ENCODE data around the gene TRIM26. TPM values are rescaled to one million over a fixed set of nuclear protein-coding genes. Genes with fewer than 3 reads are reported as not detected.

TRIM26 gene
- total and polyA plus RNA-seq, 8 donors, result 12.1 to 25.8 (median 21.7) TPM

DNA sequence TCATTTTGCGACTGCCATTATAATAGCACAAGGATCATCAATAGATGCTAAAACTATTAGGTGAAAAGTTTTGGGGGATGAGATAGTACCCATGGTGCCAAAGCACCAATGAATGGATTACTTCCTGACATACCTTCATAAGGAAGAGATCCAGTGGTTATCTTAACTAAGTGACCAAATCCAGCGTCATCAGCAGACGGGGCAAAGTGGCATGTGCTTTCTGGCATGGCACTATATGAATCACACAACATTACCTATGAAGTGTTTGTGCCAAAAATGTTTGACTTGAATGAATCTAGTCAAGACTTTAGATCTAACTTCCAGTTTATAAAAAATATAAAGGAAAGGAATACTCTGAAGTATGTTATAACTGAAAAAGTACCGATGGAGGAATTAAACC lies 10.8 kb downstream of the TRIM26 start:
- TF ChIP-seq, protein P1, sequence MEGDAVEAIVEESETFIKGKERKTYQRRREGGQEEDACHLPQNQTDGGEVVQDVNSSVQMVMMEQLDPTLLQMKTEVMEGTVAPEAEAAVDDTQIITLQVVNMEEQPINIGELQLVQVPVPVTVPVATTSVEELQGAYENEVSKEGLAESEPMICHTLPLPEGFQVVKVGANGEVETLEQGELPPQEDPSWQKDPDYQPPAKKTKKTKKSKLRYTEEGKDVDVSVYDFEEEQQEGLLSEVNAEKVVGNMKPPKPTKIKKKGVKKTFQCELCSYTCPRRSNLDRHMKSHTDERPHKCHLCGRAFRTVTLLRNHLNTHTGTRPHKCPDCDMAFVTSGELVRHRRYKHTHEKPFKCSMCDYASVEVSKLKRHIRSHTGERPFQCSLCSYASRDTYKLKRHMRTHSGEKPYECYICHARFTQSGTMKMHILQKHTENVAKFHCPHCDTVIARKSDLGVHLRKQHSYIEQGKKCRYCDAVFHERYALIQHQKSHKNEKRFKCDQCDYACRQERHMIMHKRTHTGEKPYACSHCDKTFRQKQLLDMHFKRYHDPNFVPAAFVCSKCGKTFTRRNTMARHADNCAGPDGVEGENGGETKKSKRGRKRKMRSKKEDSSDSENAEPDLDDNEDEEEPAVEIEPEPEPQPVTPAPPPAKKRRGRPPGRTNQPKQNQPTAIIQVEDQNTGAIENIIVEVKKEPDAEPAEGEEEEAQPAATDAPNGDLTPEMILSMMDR (IDR thresholded peaks at IDR 0.05), result no peak
- no peaks in the 10 kb centered on the region for H3K27me3 ChIP-seq
- ATAC-seq (no peak), FAIRE-seq (no peak), DNase-seq (no peak)
- H3K36me3 ChIP-seq, result peaks cover 0 to 19% (median 11%) of the 10 kb centered on the region in 3 donors
- intact Hi-C loops (cut with DNase I), result no loop called here
- no peaks in the 10 kb centered on the region for H3K9me3 ChIP-seq
- peaks cover 5 to 9% (median 8%) of the 10 kb centered on the region in 3 donors for H3K4me1 ChIP-seq
- no peak overlapping the region for H3K27ac ChIP-seq
- 89 to 90% methylated on average over 4 of the region's 4 CpGs for WGBS, 2 donors
- H3K4me3 ChIP-seq, result no peak overlapping the region

DNA sequence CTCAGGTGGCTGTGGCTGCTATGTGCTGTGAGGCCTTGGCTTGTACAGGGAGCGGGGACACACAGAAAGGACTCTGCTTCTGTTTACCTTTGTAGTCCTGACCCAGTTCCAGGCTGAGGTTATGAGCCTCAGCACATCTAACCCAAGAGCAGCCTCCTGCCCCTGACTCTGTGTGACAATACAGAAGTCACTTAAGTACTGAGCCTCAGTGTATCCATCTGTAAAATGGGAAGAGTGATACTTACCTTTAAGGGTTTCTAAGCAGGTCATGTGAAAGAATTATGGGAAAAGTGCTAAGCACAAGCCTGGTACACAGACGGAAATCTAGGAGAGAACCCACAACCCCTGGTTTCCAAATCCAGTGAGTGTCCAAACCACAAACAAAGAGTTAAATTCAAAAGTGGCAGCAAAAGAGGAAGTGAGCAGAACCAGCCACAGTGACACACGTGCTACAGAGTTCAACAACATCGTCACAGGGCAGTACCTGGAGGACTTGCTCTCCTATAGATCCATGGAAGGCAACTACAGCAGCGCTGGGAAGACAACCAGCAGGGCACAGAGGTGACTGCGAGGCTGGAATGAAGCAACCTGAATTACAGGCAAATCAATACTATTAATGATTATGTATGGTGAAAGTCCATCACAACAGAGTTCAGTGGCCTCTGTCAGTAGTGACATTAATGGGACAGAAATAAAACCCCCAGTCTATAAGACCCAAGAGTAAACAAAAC lies 12.5 kb downstream of the TRIM26 start:
- no peaks in the 10 kb centered on the region for H3K9me3 ChIP-seq
- H3K27me3 ChIP-seq, result no peaks in the 10 kb centered on the region
- H3K36me3 ChIP-seq, result peaks cover 3 to 31% (median 15%) of the 10 kb centered on the region in 3 donors
- ATAC-seq, result no peak
- no peak overlapping the region for H3K4me3 ChIP-seq
- H3K4me1 ChIP-seq, result no peaks in the 10 kb centered on the region
- TF ChIP-seq, protein P1 (IDR thresholded peaks at IDR 0.05), result no peak
- no peak for FAIRE-seq
- no peak for DNase-seq
- intact Hi-C loops (cut with DNase I), result no loop called here
- H3K27ac ChIP-seq, result no peak overlapping the region
- WGBS, 2 donors, result 68 to 70% methylated on average over 6 of the region's 6 CpGs

DNA sequence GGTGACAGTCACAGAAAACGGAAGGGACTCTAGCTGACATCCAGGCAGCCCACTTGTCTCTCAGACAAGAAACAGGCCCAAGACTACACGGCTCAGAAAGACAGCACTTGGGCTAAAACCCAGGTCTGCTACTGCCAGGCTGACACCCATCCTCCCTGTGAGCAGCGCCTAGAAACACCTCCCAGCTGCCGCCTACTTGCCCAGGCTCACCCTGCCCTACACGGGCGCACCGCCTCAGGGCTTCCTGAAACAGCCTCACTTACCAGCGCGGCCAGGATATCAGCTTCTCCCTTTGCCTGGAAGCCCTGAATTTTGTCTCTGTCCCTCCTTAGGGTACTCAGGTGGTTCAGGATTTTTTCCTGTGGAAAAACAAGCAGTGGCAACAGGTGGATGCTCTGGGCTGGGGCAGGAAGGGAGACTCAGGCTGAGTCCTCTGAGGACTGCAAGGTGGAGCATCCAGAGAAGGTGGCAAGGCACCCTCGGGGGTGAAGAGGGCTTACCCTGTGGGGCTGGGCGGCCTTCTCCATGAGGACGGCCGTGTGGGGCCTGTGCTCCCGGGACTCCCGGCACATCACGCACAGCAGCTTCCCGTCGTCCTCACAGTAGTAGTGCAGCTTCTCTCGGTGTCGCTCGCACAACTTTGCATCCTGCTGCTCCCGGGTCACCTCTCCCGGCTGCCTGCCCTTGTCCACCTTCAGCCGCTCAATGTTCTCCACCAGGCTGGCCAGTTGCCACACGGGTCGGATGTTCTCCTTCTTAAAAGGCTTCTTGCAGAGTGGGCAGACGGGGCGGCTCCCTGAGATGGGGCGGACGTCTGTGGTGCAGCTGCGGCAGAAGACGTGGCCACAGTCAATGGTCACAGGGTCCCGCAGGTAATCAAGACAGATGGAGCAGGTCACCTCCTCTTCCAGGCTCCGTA lies 14.8 kb downstream of the TRIM26 start:
- 92 to 94% methylated on average over 34 of the region's 34 CpGs for WGBS, 2 donors
- H3K27me3 ChIP-seq, result no peaks in the 10 kb centered on the region
- ATAC-seq, result no peak
- FAIRE-seq, result no peak
- no peak overlapping the region for H3K4me3 ChIP-seq
- no peak overlapping the region for H3K27ac ChIP-seq
- H3K9me3 ChIP-seq, result no peaks in the 10 kb centered on the region
- intact Hi-C loops (cut with DNase I), result no loop called here
- peak in 1 of 6 donors; percentile 65 for DNase-seq
- H3K4me1 ChIP-seq, result no peaks in the 10 kb centered on the region
- H3K36me3 ChIP-seq, result peaks cover 3 to 40% (median 19%) of the 10 kb centered on the region in 3 donors
- TF ChIP-seq, protein P1 (IDR thresholded peaks at IDR 0.05), result no peak

DNA sequence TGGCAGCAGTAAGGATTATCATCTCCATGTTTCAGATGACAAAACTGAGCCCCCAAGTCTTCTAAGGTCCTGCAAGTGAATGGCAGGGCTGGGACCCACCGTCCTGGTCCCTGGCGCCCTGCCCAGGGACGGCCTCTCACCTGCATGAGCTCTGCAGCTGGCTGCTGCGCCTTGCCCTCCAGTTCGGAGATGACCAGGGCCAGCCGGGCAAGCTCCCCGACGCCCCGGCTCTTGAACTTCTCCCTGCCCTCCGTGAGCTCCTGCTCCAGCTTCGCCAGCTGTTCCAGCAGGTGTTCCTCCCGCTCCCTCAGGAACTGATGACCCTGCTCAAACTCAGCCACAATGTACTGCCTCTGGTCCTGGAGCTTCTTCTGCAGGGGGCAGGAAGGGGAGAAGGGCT lies 16.8 kb downstream of the TRIM26 start:
- H3K27me3 ChIP-seq, result no peaks in the 10 kb centered on the region
- no peak overlapping the region for H3K4me3 ChIP-seq
- no peak for FAIRE-seq
- TF ChIP-seq, protein P1 (IDR thresholded peaks at IDR 0.05), result no peak
- no peaks in the 10 kb centered on the region for H3K4me1 ChIP-seq
- H3K9me3 ChIP-seq, result no peaks in the 10 kb centered on the region
- no peak overlapping the region for H3K27ac ChIP-seq
- intact Hi-C loops (cut with DNase I), result no loop called here
- peaks cover 3 to 39% (median 19%) of the 10 kb centered on the region in 3 donors for H3K36me3 ChIP-seq
- no peak for ATAC-seq
- 93 to 94% methylated on average over 12 of the region's 12 CpGs for WGBS, 2 donors
- DNase-seq, result no peak

Measured in pancreas (tissue), 10 donors.